DMS114 treated with DMSO at 0.1 percent for 48 hours (cell line): ENCODE results near the gene GPR108.
"Not testable (repeated sequence)": the region's sequence is repeated elsewhere in the genome, so short reads cannot be mapped to it uniquely, and the experiment has no call there.

Experiments
- DNase-seq: peaks from one replicate; lab custom pipeline; 2025; ENCODE audit not compliant: unreplicated experiment; lab: John Stamatoyannopoulos, UW

GPR108 gene

GRCh38 chr19:6721138-6721474 is 16.3 kb downstream of the GPR108 start:
- DNase-seq = no peak

GRCh38 chr19:6720369-6721137 is 16.8 kb downstream of the GPR108 start, which contains the start of gene C3:
Gene C3 (minus strand): TSS chr19:6720650. CDS start chr19:6720589, 61 bp downstream.
- DNase-seq = no peak

GRCh38 chr19:6719992-6720368 is 17.4 kb downstream of the GPR108 start:
- no peak for DNase-seq

- DNase-seq = no peak
Observed at GRCh38 chr19:6719540-6719861, 17.9 kb downstream of the GPR108 start.

GRCh38 chr19:6718741-6719539 is 18.4 kb downstream of the GPR108 start:
- DNase-seq = no peak

GRCh38 chr19:6718111-6718740 is 19.2 kb downstream of the GPR108 start:
- DNase-seq = no peak

- DNase-seq = no peak
Observed at GRCh38 chr19:6717441-6717971, 19.9 kb downstream of the GPR108 start.

GRCh38 chr19:6717036-6717435 is 20.3 kb downstream of the GPR108 start:
- DNase-seq = no peak

GRCh38 chr19:6716610-6716970 is 20.8 kb downstream of the GPR108 start:
- no peak for DNase-seq

- no peak for DNase-seq
Observed at GRCh38 chr19:6714749-6715555, 22.4 kb downstream of the GPR108 start.

- DNase-seq = no peak
Observed at GRCh38 chr19:6713773-6714692, 23.3 kb downstream of the GPR108 start.

- DNase-seq = no peak
Observed at GRCh38 chr19:6712692-6713670, 24.4 kb downstream of the GPR108 start.

- DNase-seq = no peak
Observed at GRCh38 chr19:6712231-6712630, 25.1 kb downstream of the GPR108 start.

GRCh38 chr19:6711605-6712004 is 25.8 kb downstream of the GPR108 start:
- DNase-seq = no peak

GRCh38 chr19:6711078-6711361 is 26.4 kb downstream of the GPR108 start:
- no peak for DNase-seq

- DNase-seq = no peak
Observed at GRCh38 chr19:6710273-6711077, 26.9 kb downstream of the GPR108 start.

- DNase-seq = no peak
Observed at GRCh38 chr19:6709549-6709948, 27.8 kb downstream of the GPR108 start.

GRCh38 chr19:6708913-6709312 is 28.5 kb downstream of the GPR108 start:
- DNase-seq = not testable (repeated sequence)
